OCI-LY1 (cell line): ENCODE measurements around the gene FAAP100.

Experiments
- EZH2 ChIP-seq: fragments of 200-600 bp; sonication (generic), shearing (Covaris generic); IDR thresholded peaks from 2 replicates; pipeline ENCODE4 v1.8.0; 2017; ENCODE audit warnings: borderline replicate concordance, mixed run types, mild to moderate bottlenecking, antibody characterized with exemption, low read length, moderate library complexity, mixed read lengths
- TF ChIP-seq, protein P1 (sequence below): fragments of 200-600 bp; sonication (generic), shearing (Covaris generic); IDR thresholded peaks from 2 replicates; pipeline ENCODE4 v1.5.1; 2017; ENCODE audit warnings: mild to moderate bottlenecking, antibody characterized with exemption, low read length, moderate library complexity, mixed read lengths

DNA sequence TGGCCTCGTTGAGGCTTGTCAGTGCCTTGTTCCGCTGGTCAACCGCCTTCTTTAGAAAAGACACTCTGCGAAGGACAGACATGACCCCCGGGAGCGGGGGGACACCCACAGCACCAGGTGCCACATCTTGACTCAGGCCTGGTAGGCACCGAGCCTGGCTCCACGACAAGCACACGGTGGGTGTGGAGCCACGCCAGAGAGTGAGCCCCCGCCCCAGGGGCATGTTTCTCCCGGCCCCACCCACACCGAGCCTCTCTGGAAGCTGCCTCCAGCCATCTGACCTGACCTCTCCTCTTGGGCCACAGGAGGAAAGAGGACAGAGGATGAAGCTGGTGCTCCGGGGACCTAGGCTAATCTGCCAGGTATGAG is 4.6 kb downstream of the FAAP100 start:
- no peak for TF ChIP-seq EZH2
- TF ChIP-seq, protein P1, sequence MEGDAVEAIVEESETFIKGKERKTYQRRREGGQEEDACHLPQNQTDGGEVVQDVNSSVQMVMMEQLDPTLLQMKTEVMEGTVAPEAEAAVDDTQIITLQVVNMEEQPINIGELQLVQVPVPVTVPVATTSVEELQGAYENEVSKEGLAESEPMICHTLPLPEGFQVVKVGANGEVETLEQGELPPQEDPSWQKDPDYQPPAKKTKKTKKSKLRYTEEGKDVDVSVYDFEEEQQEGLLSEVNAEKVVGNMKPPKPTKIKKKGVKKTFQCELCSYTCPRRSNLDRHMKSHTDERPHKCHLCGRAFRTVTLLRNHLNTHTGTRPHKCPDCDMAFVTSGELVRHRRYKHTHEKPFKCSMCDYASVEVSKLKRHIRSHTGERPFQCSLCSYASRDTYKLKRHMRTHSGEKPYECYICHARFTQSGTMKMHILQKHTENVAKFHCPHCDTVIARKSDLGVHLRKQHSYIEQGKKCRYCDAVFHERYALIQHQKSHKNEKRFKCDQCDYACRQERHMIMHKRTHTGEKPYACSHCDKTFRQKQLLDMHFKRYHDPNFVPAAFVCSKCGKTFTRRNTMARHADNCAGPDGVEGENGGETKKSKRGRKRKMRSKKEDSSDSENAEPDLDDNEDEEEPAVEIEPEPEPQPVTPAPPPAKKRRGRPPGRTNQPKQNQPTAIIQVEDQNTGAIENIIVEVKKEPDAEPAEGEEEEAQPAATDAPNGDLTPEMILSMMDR: no peak
